Mesenchymal stem cell (in vitro differentiated cells and primary cell): ENCODE measurements around the gene FGA.

ENCODE experiments used
- DNase-seq: peaks from one replicate; pipeline ENCODE4 v3.0.0-alpha.2; 2013
- H2AFZ ChIP-seq: one replicate; pipeline ENCODE4 v1.6.1; 2013; ENCODE audit warnings: low read depth, mild to moderate bottlenecking, control low read depth, inconsistent platforms, low read length, moderate library complexity
- H2AK5ac ChIP-seq: 2 replicates; pipeline ENCODE4 v1.6.1; 2013; ENCODE audit warnings: low read length, moderate library complexity, mild to moderate bottlenecking, inconsistent platforms; ENCODE audit not compliant: severe bottlenecking
- H2BK120ac ChIP-seq: one replicate; pipeline ENCODE4 v1.6.1; 2013; ENCODE audit warnings: low read depth, mild to moderate bottlenecking, inconsistent platforms, low read length, moderate library complexity
- H2BK12ac ChIP-seq, 2 experiments: one replicate each; pipeline ENCODE4 v1.6.1; 2013; ENCODE audit warnings: inconsistent platforms in 2 of 2, low read length in 2 of 2, mild to moderate bottlenecking in 2 of 2, moderate library complexity in 2 of 2, control low read depth in 1 of 2
- H2BK15ac ChIP-seq: one replicate; pipeline ENCODE4 v1.6.1; 2013; ENCODE audit warnings: mild to moderate bottlenecking, low read depth, inconsistent platforms; ENCODE audit not compliant: poor library complexity, severe bottlenecking
- H2BK5ac ChIP-seq: 2 replicates; pipeline ENCODE4 v1.6.1; 2013; ENCODE audit warnings: low read depth, mild to moderate bottlenecking, low read length, control low read depth, inconsistent platforms; ENCODE audit not compliant: poor library complexity, severe bottlenecking
- H3K14ac ChIP-seq, 2 experiments: one replicate each; pipeline ENCODE4 v1.6.1; 2013; ENCODE audit warnings: inconsistent platforms in 2 of 2, low read length in 2 of 2, control low read depth in 1 of 2, mild to moderate bottlenecking in 1 of 2, moderate library complexity in 1 of 2
- H3K18ac ChIP-seq, 2 experiments: one replicate each; pipeline ENCODE4 v1.6.1; 2013; ENCODE audit warnings: inconsistent platforms in 2 of 2, low read length in 2 of 2, control low read depth in 1 of 2, low read depth in 1 of 2, mild to moderate bottlenecking in 1 of 2
- H3K23ac ChIP-seq, 2 experiments: one replicate each; pipeline ENCODE4 v1.6.1; 2013; ENCODE audit warnings: inconsistent platforms in 2 of 2, low read length in 2 of 2, mild to moderate bottlenecking in 2 of 2, moderate library complexity in 2 of 2, control low read depth in 1 of 2
- H3K27ac ChIP-seq: 2 replicates; pipeline ENCODE4 v1.5.1; 2013; ENCODE audit warnings: mild to moderate bottlenecking, moderate library complexity, low read length, control low read depth, inconsistent platforms; ENCODE audit not compliant: poor library complexity, severe bottlenecking
- H3K27me3 ChIP-seq, 2 experiments: 2 replicates each; pipeline versions ENCODE4 v1.6.1 to v1.7.0; 2013; ENCODE audit warnings: low read length in 2 of 2, mild to moderate bottlenecking in 2 of 2, moderate library complexity in 2 of 2, control low read depth in 1 of 2, inconsistent platforms in 1 of 2; ENCODE audit not compliant: control insufficient read depth in 1 of 2, insufficient read depth in 1 of 2
- H3K36me3 ChIP-seq, 2 experiments: 2 replicates each; pipeline versions ENCODE4 v1.6.1 to v1.7.0; 2013; ENCODE audit warnings: low read length in 2 of 2, control low read depth in 1 of 2, inconsistent platforms in 1 of 2, low read depth in 1 of 2, mild to moderate bottlenecking in 1 of 2; ENCODE audit not compliant: insufficient read depth in 2 of 2, control insufficient read depth in 1 of 2
- H3K4ac ChIP-seq, 2 experiments: one replicate each; pipeline ENCODE4 v1.6.1; 2013; ENCODE audit warnings: inconsistent platforms in 2 of 2, low read length in 2 of 2, mild to moderate bottlenecking in 2 of 2, moderate library complexity in 2 of 2, control low read depth in 1 of 2, low read depth in 1 of 2
- H3K4me1 ChIP-seq: 2 replicates; pipeline ENCODE4 v1.6.1; 2013; ENCODE audit warnings: low read depth, low read length, control low read depth; ENCODE audit not compliant: control insufficient read depth, insufficient read depth
- H3K4me2 ChIP-seq: 2 replicates; pipeline ENCODE4 v1.6.1; 2013; ENCODE audit warnings: low read length, mild to moderate bottlenecking, inconsistent platforms; ENCODE audit not compliant: poor library complexity, severe bottlenecking
- H3K4me3 ChIP-seq, 2 experiments: 2 replicates each; pipeline versions ENCODE4 v1.5.1 to v1.7.0; 2013; ENCODE audit warnings: low read length in 2 of 2, mild to moderate bottlenecking in 2 of 2, control low read depth in 1 of 2, low read depth in 1 of 2; ENCODE audit not compliant: insufficient read depth in 1 of 2
- H3K79me1 ChIP-seq: replicated peaks from 2 replicates; pipeline ENCODE4 v1.6.1; 2013; ENCODE audit warnings: mild to moderate bottlenecking, control low read depth, low read length, inconsistent platforms; ENCODE audit not compliant: poor library complexity, severe bottlenecking
- H3K9ac ChIP-seq: 2 replicates; pipeline ENCODE4 v1.7.0; 2013; ENCODE audit warnings: mild to moderate bottlenecking, low read length, moderate library complexity
- H3K9me3 ChIP-seq: 2 replicates; pipeline ENCODE4 v1.7.0; 2013; ENCODE audit warnings: mild to moderate bottlenecking, low read length; ENCODE audit not compliant: control insufficient read depth
- H4K8ac ChIP-seq: one replicate; pipeline ENCODE4 v1.6.1; 2013; ENCODE audit warnings: inconsistent platforms, mild to moderate bottlenecking, low read length, moderate library complexity
- H4K91ac ChIP-seq: one replicate; pipeline ENCODE4 v1.6.1; 2013; ENCODE audit warnings: mild to moderate bottlenecking, low read length, inconsistent platforms
- WGBS: methylation state at CpG from one replicate; pipeline ENCODE4 v1.1.7; 2013; ENCODE audit warnings: mixed read lengths; 5-methylcytosine and 5-hydroxymethylcytosine counted together

Gene FGA

DNA sequence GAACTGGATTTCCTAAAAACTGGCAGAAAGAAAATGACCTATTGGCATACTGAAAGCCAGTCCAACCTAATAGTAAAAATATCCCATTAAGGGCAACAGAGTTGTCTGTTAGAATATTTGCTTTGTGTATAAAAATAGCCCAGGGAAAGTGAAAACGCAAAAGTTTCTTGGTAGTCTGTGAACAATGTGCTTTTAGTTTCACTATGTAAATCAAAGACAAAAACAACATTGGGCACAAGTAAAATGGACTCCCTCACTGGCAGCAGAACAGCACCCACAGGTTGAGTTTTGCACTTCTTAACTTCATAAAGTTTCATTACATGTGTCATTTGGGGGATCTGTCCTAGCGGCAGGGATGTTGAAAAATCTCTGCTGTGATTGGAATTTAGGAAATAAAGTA lies 26.2 kb upstream of the FGA start:
- H4K8ac ChIP-seq, result no peak overlapping the region
- H3K4me3 ChIP-seq, result no peak overlapping the region
- H3K27me3 ChIP-seq, result peaks cover 0 to 4% of the 10 kb centered on the region in 2 experiments
- H2AK5ac ChIP-seq, result no peak overlapping the region
- H2BK12ac ChIP-seq, result no peak overlapping the region
- H3K18ac ChIP-seq, result no peak overlapping the region
- 94% methylated on average over 1 of the region's 2 CpGs for WGBS
- no peak for DNase-seq
- H2AFZ ChIP-seq, result no peak overlapping the region
- no peaks in the 10 kb centered on the region for H3K79me1 ChIP-seq
- H3K4ac ChIP-seq, result no peak overlapping the region
- H2BK120ac ChIP-seq, result no peak overlapping the region
- H3K23ac ChIP-seq, result no peak overlapping the region
- H3K4me2 ChIP-seq, result no peak overlapping the region
- H4K91ac ChIP-seq, result no peak overlapping the region
- no peaks in the 10 kb centered on the region for H3K9me3 ChIP-seq
- H3K14ac ChIP-seq, result no peak overlapping the region
- H3K36me3 ChIP-seq, result no peaks in the 10 kb centered on the region
- H2BK5ac ChIP-seq, result no peak overlapping the region
- H2BK15ac ChIP-seq, result no peak overlapping the region
- H3K4me1 ChIP-seq, result peaks cover 2% of the 10 kb centered on the region
- H3K27ac ChIP-seq, result no peak overlapping the region
- no peak overlapping the region for H3K9ac ChIP-seq

DNA sequence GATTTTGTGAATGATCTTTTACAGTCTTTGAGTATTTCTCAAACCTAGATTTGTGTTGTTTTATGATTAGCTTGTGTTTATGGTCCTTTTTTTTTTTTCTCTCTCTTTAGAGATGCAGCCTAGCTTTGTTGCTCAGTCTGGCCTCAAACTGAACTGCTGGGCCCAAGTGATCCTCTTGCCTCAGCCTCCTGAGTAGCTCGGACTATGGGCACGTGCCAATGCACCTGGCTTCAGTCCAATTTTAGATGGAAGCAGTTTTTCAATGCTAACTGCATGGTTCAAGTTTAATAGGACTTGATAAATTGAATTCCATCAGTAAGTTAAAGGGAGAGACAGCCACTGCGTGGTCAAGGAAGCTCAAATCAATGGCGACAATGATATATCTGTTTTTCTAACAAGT lies 25.7 kb upstream of the FGA start:
- Histone ChIP-seq H3K27me3 (peaks cover 0 to 4% of the 10 kb centered on the region in 2 experiments), H3K36me3 (no peaks in the 10 kb centered on the region), H3K79me1 (no peaks in the 10 kb centered on the region), H4K91ac (no peak overlapping the region), H2BK12ac (no peak overlapping the region), H3K4ac (no peak overlapping the region), H3K18ac (no peak overlapping the region), H3K14ac (no peak overlapping the region), H3K4me1 (peaks cover 2% of the 10 kb centered on the region), H3K4me3 (no peak overlapping the region), H3K23ac (no peak overlapping the region), H3K4me2 (no peak overlapping the region), H2BK5ac (no peak overlapping the region), H2AFZ (no peak overlapping the region), H3K27ac (no peak overlapping the region), H4K8ac (no peak overlapping the region), H2BK120ac (no peak overlapping the region), H2BK15ac (no peak overlapping the region), H3K9me3 (no peaks in the 10 kb centered on the region), H3K9ac (no peak overlapping the region), H2AK5ac (peak overlapping the region; percentile 49)
- 98% methylated on average over 4 of the region's 4 CpGs for WGBS
- DNase-seq, result no peak

DNA sequence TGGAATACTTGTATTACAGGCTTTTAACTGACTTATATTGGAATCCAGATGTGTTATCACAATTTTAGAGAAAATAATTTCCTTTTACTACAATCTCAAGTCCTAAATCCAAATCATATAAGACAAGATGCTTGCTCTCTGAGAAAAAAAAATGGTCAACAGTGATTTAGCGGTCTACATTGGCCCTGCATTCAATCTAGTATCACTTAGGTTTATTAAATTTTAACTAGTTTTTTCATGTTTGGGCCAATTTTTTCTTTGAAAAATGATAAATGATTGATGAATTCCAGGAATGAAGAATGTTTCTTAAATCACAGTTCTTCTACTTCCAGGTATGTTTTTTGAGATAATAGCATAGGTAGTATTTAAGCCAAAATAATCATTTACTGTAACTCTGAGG lies 24.7 kb upstream of the FGA start:
- no CpG with 5 or more reads among the region's 1 CpG for WGBS
- no peaks in the 10 kb centered on the region for H3K79me1 ChIP-seq
- peaks cover 0 to 4% of the 10 kb centered on the region in 2 experiments for H3K27me3 ChIP-seq
- no peaks in the 10 kb centered on the region for H3K36me3 ChIP-seq
- no peak overlapping the region for H3K23ac ChIP-seq
- no peak overlapping the region for H2BK120ac ChIP-seq
- no peak overlapping the region for H2BK15ac ChIP-seq
- H2BK5ac ChIP-seq, result no peak overlapping the region
- no peak for DNase-seq
- H3K4me2 ChIP-seq, result no peak overlapping the region
- H3K9me3 ChIP-seq, result no peaks in the 10 kb centered on the region
- H3K14ac ChIP-seq, result no peak overlapping the region
- no peak overlapping the region for H2AK5ac ChIP-seq
- H3K9ac ChIP-seq, result no peak overlapping the region
- no peak overlapping the region for H2AFZ ChIP-seq
- no peak overlapping the region for H4K91ac ChIP-seq
- H3K4me1 ChIP-seq, result peaks cover 2% of the 10 kb centered on the region
- H4K8ac ChIP-seq, result no peak overlapping the region
- H3K18ac ChIP-seq, result no peak overlapping the region
- H3K27ac ChIP-seq, result no peak overlapping the region
- H3K4ac ChIP-seq, result no peak overlapping the region
- no peak overlapping the region for H3K4me3 ChIP-seq
- H2BK12ac ChIP-seq, result no peak overlapping the region

DNA sequence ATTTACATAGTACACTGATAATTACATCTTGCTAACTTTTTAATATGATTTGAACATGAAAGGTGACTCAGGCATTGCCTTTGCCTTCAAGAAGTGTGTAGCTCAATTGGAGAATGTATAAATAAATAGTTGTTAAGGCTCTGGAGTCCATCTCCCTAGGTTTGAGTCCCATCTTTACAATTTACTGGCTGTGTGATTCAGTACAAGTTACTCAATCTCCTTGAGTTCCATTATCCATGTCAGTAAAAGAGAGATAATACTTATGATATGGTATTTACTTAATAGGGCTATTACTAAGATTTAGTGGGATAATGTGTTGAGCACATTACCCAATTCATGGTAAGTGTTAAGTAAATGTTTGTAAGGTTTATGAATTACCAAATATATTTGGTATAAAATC lies 23.8 kb upstream of the FGA start:
- no peak overlapping the region for H3K4ac ChIP-seq
- no peaks in the 10 kb centered on the region for H3K79me1 ChIP-seq
- H3K4me3 ChIP-seq, result no peak overlapping the region
- H2BK12ac ChIP-seq, result no peak overlapping the region
- no peak overlapping the region for H2AFZ ChIP-seq
- H4K8ac ChIP-seq, result no peak overlapping the region
- no peak overlapping the region for H2AK5ac ChIP-seq
- no peak overlapping the region for H3K23ac ChIP-seq
- no peak overlapping the region for H3K27ac ChIP-seq
- H2BK5ac ChIP-seq, result no peak overlapping the region
- no peaks in the 10 kb centered on the region for H3K9me3 ChIP-seq
- no peak overlapping the region for H2BK120ac ChIP-seq
- H4K91ac ChIP-seq, result no peak overlapping the region
- no peak overlapping the region for H2BK15ac ChIP-seq
- H3K4me1 ChIP-seq, result peaks cover 2% of the 10 kb centered on the region
- DNase-seq, result no peak
- no peak overlapping the region for H3K14ac ChIP-seq
- H3K27me3 ChIP-seq, result peaks cover 0 to 13% of the 10 kb centered on the region in 2 experiments
- H3K4me2 ChIP-seq, result no peak overlapping the region
- no peak overlapping the region for H3K9ac ChIP-seq
- H3K18ac ChIP-seq, result no peak overlapping the region
- no peaks in the 10 kb centered on the region for H3K36me3 ChIP-seq
